SIG-M5 treated with dmso at 0.1 percent for 504 hours (cell line): Measurements from ENCODE around the gene ZSCAN29.
"Not testable (repeated sequence)": the region's sequence is repeated elsewhere in the genome, so short reads cannot be mapped to it uniquely, and the experiment has no call there.

Source experiments
- DNase-seq: peaks from one replicate; lab custom pipeline; 2025; ENCODE audit not compliant: unreplicated experiment; lab: John Stamatoyannopoulos, UW

ZSCAN29 gene

GRCh38 chr15:43370975-43371974 lies at the start of gene ZSCAN29, which contains the start of gene TUBGCP4:
Gene ZSCAN29 (minus strand): TSS chr15:43371043. CDS start chr15:43369913, 1,130 bp downstream.
Gene TUBGCP4 (plus strand): TSS chr15:43371101. CDS start chr15:43371355, 254 bp downstream.
- peak; percentile 53 for DNase-seq

- no peak for DNase-seq
Observed at GRCh38 chr15:43420435-43420834, 49.6 kb upstream of the ZSCAN29 start.

- no peak for DNase-seq
Observed at GRCh38 chr15:43414196-43414595, 43.4 kb upstream of the ZSCAN29 start.

GRCh38 chr15:43412096-43412495 lies 41.3 kb upstream of the ZSCAN29 start:
- no peak for DNase-seq

GRCh38 chr15:43410572-43411214 lies 39.9 kb upstream of the ZSCAN29 start:
- DNase-seq, result no peak

GRCh38 chr15:43408789-43409188 lies 37.9 kb upstream of the ZSCAN29 start:
- DNase-seq, result no peak

GRCh38 chr15:43406808-43407207 lies 36.0 kb upstream of the ZSCAN29 start:
- DNase-seq, result no peak

- no peak for DNase-seq
Observed at GRCh38 chr15:43406189-43406588, 35.3 kb upstream of the ZSCAN29 start.

- DNase-seq, result no peak
Observed at GRCh38 chr15:43404130-43404529, 33.3 kb upstream of the ZSCAN29 start.

- no peak for DNase-seq
Observed at GRCh38 chr15:43403616-43404015, 32.8 kb upstream of the ZSCAN29 start.

- no peak for DNase-seq
Observed at GRCh38 chr15:43402255-43402654, 31.4 kb upstream of the ZSCAN29 start.

GRCh38 chr15:43393592-43393991 lies 22.7 kb upstream of the ZSCAN29 start:
- not testable (repeated sequence) for DNase-seq

GRCh38 chr15:43390723-43391122 lies 19.9 kb upstream of the ZSCAN29 start:
- no peak for DNase-seq

- no peak for DNase-seq
Observed at GRCh38 chr15:43383070-43383469, 12.2 kb upstream of the ZSCAN29 start.

GRCh38 chr15:43382310-43382709 lies 11.5 kb upstream of the ZSCAN29 start:
- DNase-seq, result no peak

GRCh38 chr15:43378601-43379000 lies 7.8 kb upstream of the ZSCAN29 start:
- DNase-seq, result no peak

- DNase-seq, result no peak
Observed at GRCh38 chr15:43376017-43376705, 5.3 kb upstream of the ZSCAN29 start.

- DNase-seq, result no peak
Observed at GRCh38 chr15:43370310-43370974, 401 bp downstream of the ZSCAN29 start.

GRCh38 chr15:43361313-43361903 lies 9.4 kb downstream of the ZSCAN29 start:
- no peak for DNase-seq

- no peak for DNase-seq
Observed at GRCh38 chr15:43360821-43361220, 10.0 kb downstream of the ZSCAN29 start.
